Neural progenitor cell (in vitro differentiated cells): ENCODE results near the gene SH3BGRL3. TPM values are rescaled to one million over a fixed set of nuclear protein-coding genes. Genes with fewer than 3 reads are reported as not detected.
A peak's percentile ranks its signal among the peaks of the same experiment; 100 is the strongest.

ENCODE experiments used
- DNase-seq: peaks from one replicate; pipeline ENCODE4 v3.0.0-alpha.2; 2016; ENCODE audit warnings: low spot score
- H2AFZ ChIP-seq: fragments of 200-600 bp; sonication (generic); replicated peaks from 2 replicates; pipeline ENCODE4 v1.6.1; 2016; ENCODE audit warnings: antibody characterized with exemption
- H3F3A ChIP-seq: fragments of 200-600 bp; sonication (generic); 2 replicates; pipeline ENCODE4 v1.6.1; 2016; ENCODE audit warnings: antibody characterized with exemption, low read depth
- H3K27ac ChIP-seq: fragments of 200-600 bp; sonication (generic); 2 replicates; pipeline ENCODE4 v1.5.1; 2016; ENCODE audit warnings: mild to moderate bottlenecking
- H3K27me3 ChIP-seq: fragments of 200-600 bp; sonication (generic); 2 replicates; pipeline ENCODE4 v1.6.1; 2016; ENCODE audit warnings: mild to moderate bottlenecking, moderate library complexity
- H3K36me3 ChIP-seq: fragments of 200-600 bp; sonication (generic); 2 replicates; pipeline ENCODE4 v1.5.1; 2016
- H3K4me1 ChIP-seq: fragments of 200-600 bp; sonication (generic); 2 replicates; pipeline ENCODE4 v1.6.1; 2016; ENCODE audit warnings: mixed run types
- H3K4me2 ChIP-seq: fragments of 200-600 bp; sonication (generic); 2 replicates; pipeline ENCODE4 v1.6.1; 2016
- H3K4me3 ChIP-seq: fragments of 200-600 bp; sonication (generic); 2 replicates; pipeline ENCODE4 v1.5.1; 2016
- H3K79me2 ChIP-seq: fragments of 200-600 bp; sonication (generic); 2 replicates; pipeline ENCODE4 v1.6.1; 2016; ENCODE audit warnings: low read depth
- H3K9ac ChIP-seq: fragments of 200-600 bp; sonication (generic); 2 replicates; pipeline ENCODE4 v1.6.1; 2016
- H3K9me3 ChIP-seq: fragments of 200-600 bp; sonication (generic); 2 replicates; pipeline ENCODE4 v1.5.1; 2016; ENCODE audit warnings: low read depth
- H4K20me1 ChIP-seq: fragments of 200-600 bp; sonication (generic); 2 replicates; pipeline ENCODE4 v1.6.1; 2016; ENCODE audit warnings: low read depth
- H3K27ac Mint-ChIP-seq: 3 replicates; pipeline ENCODE4 v1.8.0; 2021; ENCODE audit warnings: mixed read lengths
- H3K27me3 Mint-ChIP-seq: 2 replicates; pipeline ENCODE4 v1.8.0; 2022; ENCODE audit warnings: low read depth, mild to moderate bottlenecking, inconsistent platforms, moderate library complexity, mixed read lengths; ENCODE audit not compliant: insufficient read depth
- H3K36me3 Mint-ChIP-seq: 3 replicates; pipeline ENCODE4 v1.8.0; 2021; ENCODE audit warnings: mixed read lengths
- H3K4me1 Mint-ChIP-seq: 3 replicates; pipeline ENCODE4 v1.8.0; 2021; ENCODE audit warnings: mixed read lengths
- H3K4me3 Mint-ChIP-seq: 3 replicates; pipeline ENCODE4 v1.8.0; 2021; ENCODE audit warnings: mild to moderate bottlenecking, moderate library complexity, mixed read lengths
- H3K9me3 Mint-ChIP-seq: 3 replicates; pipeline ENCODE4 v1.8.0; 2020; ENCODE audit warnings: mixed read lengths
- CTCF ChIP-seq: fragments of 200-600 bp; sonication (generic); IDR thresholded peaks from 2 replicates; pipeline ENCODE4 v1.5.1; 2017; ENCODE audit warnings: antibody characterized with exemption, mild to moderate bottlenecking
- EZH2 ChIP-seq: fragments of 200-600 bp; sonication (generic); IDR thresholded peaks from 2 replicates; pipeline ENCODE4 v1.6.1; 2017; ENCODE audit warnings: antibody characterized with exemption, mild to moderate bottlenecking, moderate library complexity
- EZH2phosphoT487 ChIP-seq: fragments of 200-600 bp; sonication (generic); IDR thresholded peaks from 2 replicates; pipeline ENCODE4 v1.6.1; 2017; ENCODE audit warnings: antibody characterized with exemption
- total RNA-seq: library from RNA; depleted of rRNA; stranded (reverse); fragments of >200 nt; gene quantifications from 2 replicates; pipeline ENCODE4 v1.2.3, GENCODE V29; 2015; ENCODE audit warnings: low replicate concordance

The SH3BGRL3 gene
- total RNA-seq, 1 donor from 2014 or later = 15.6 TPM

GRCh38 chr1:26286064-26286416, 6.2 kb downstream of the SH3BGRL3 start:
- peaks cover 6% of the 10 kb centered on the region for H4K20me1 ChIP-seq
- H3K4me2 ChIP-seq = no peak overlapping the region
- DNase-seq = no peak
- H3K27ac ChIP-seq = no peak overlapping the region
- no peaks in the 10 kb centered on the region for H3K36me3 ChIP-seq
- H3K27me3 ChIP-seq = no peaks in the 10 kb centered on the region
- no peak overlapping the region for H2AFZ ChIP-seq
- H3K9ac ChIP-seq = no peak overlapping the region
- Mint-ChIP-seq H3K4me3 (no peak overlapping the region), H3K9me3 (no peaks in the 10 kb centered on the region), H3K27ac (no peak overlapping the region), H3K36me3 (peaks cover 3% of the 10 kb centered on the region), H3K4me1 (peaks cover 68% of the 10 kb centered on the region), H3K27me3 (peaks cover 10% of the 10 kb centered on the region)
- TF ChIP-seq CTCF (no peak), EZH2 (no peak), EZH2phosphoT487 (no peak)
- no peak overlapping the region for H3K4me3 ChIP-seq
- H3K79me2 ChIP-seq = peaks cover 11% of the 10 kb centered on the region
- H3K9me3 ChIP-seq = no peaks in the 10 kb centered on the region
- peaks cover 37% of the 10 kb centered on the region for H3K4me1 ChIP-seq
- H3F3A ChIP-seq = peaks cover 18% of the 10 kb centered on the region

GRCh38 chr1:26287033-26287711, 7.3 kb downstream of the SH3BGRL3 start:
- Histone ChIP-seq H3K27ac (no peak overlapping the region), H4K20me1 (peaks cover 4% of the 10 kb centered on the region), H3K36me3 (no peaks in the 10 kb centered on the region), H3K9me3 (no peaks in the 10 kb centered on the region), H3K27me3 (no peaks in the 10 kb centered on the region), H3F3A (peaks cover 9% of the 10 kb centered on the region), H3K79me2 (peaks cover 6% of the 10 kb centered on the region), H3K4me3 (no peak overlapping the region), H2AFZ (no peak overlapping the region), H3K4me1 (peaks cover 32% of the 10 kb centered on the region), H3K9ac (no peak overlapping the region), H3K4me2 (no peak overlapping the region)
- H3K4me1 Mint-ChIP-seq = peaks cover 69% of the 10 kb centered on the region
- no peak overlapping the region for H3K4me3 Mint-ChIP-seq
- no peaks in the 10 kb centered on the region for H3K9me3 Mint-ChIP-seq
- DNase-seq = no peak
- no peak for TF ChIP-seq EZH2
- TF ChIP-seq CTCF = no peak
- TF ChIP-seq EZH2phosphoT487 = no peak
- H3K36me3 Mint-ChIP-seq = no peaks in the 10 kb centered on the region
- H3K27ac Mint-ChIP-seq = peak overlapping the region; percentile 17
- H3K27me3 Mint-ChIP-seq = peaks cover 13% of the 10 kb centered on the region

- Histone ChIP-seq H3K4me1 (peaks cover 26% of the 10 kb centered on the region), H3K4me3 (no peak overlapping the region), H3K4me2 (no peak overlapping the region), H3K27me3 (no peaks in the 10 kb centered on the region), H2AFZ (no peak overlapping the region), H3K79me2 (no peaks in the 10 kb centered on the region), H3K9me3 (no peaks in the 10 kb centered on the region), H3K27ac (no peak overlapping the region), H3F3A (peaks cover 5% of the 10 kb centered on the region), H3K9ac (no peak overlapping the region), H4K20me1 (peaks cover 2% of the 10 kb centered on the region), H3K36me3 (no peaks in the 10 kb centered on the region)
- peaks cover 13% of the 10 kb centered on the region for H3K27me3 Mint-ChIP-seq
- peaks cover 63% of the 10 kb centered on the region for H3K4me1 Mint-ChIP-seq
- TF ChIP-seq CTCF = no peak
- no peak for TF ChIP-seq EZH2
- no peak for TF ChIP-seq EZH2phosphoT487
- H3K27ac Mint-ChIP-seq = no peak overlapping the region
- DNase-seq = no peak
- peak overlapping the region; percentile 2 for H3K4me3 Mint-ChIP-seq
- H3K36me3 Mint-ChIP-seq = no peaks in the 10 kb centered on the region
- H3K9me3 Mint-ChIP-seq = no peaks in the 10 kb centered on the region
These were observed 7.9 kb downstream of the SH3BGRL3 start for GRCh38 chr1:26287811-26288210.
